K562 (cell line): Measurements from ENCODE around the gene TTL. TPM values are rescaled to one million over a fixed set of nuclear protein-coding genes. Genes with fewer than 3 reads are reported as not detected.

Experiments used
- ATAC-seq: fragments of 200-7000 bp; cut with Tn5 transposase; 3 replicates; pipeline ENCODE4 v1.9.1; 2020; ENCODE audit warnings: moderate library complexity
- BruUV-seq: library from RNA; stranded (reverse); fragments of 400-500 nt; replicated peaks from 2 replicates; lab custom pipeline; 2021; lab: Mats Ljungman, UMichigan
- CTCF ChIA-PET: fragments of 300-600 bp; formaldehyde crosslinking; extraction: SDS; loops from one replicate; lab custom pipeline; 2021; ENCODE audit warnings: low intra/inter-chr PET ratio; lab: Yijun Ruan, JAX
- POLR2A ChIA-PET: fragments of 300-600, 350-650 bp; sonication (Branson Sonifier 250); formaldehyde crosslinking; extraction: SDS; loops from one replicate; lab custom pipeline; 2021; ENCODE audit warnings: antibody characterized with exemption, inconsistent platforms; lab: Yijun Ruan, JAX
- DNase-seq, 4 experiments: peaks; one replicate each; pipeline versions ENCODE4 v3.0.0 to v3.0.0-alpha.2; 2011 to 2018; ENCODE audit warnings: low spot score in 3 of 4, mixed read lengths in 3 of 4; ENCODE audit errors: extremely low read depth in 1 of 4
- FAIRE-seq: peaks from 2 replicates; lab custom pipeline; 2011; peaks lifted over from hg19 to GRCh38; lab: Jason Lieb, UNC
- H2AFZ ChIP-seq: 2 replicates; pipeline ENCODE4 v1.6.0; 2011; ENCODE audit warnings: low read depth, low read length, control low read depth, inconsistent platforms
- H3K27ac ChIP-seq: fragments of 200-600 bp; 3 replicates; pipeline ENCODE4 v1.8.0; 2011; ENCODE audit warnings: low read depth, mild to moderate bottlenecking, control low read depth, inconsistent platforms, low read length, moderate library complexity, mixed read lengths; ENCODE audit errors: extremely low read depth
- H3K27me3 ChIP-seq, 2 experiments: fragments of 300-600 bp in 1 of 2; 2 replicates in 1 of 2; 3 replicates in 1 of 2; pipeline versions ENCODE4 v1.6.0 to v1.8.0; 2011; ENCODE audit warnings: inconsistent platforms in 2 of 2, low read length in 2 of 2, mild to moderate bottlenecking in 1 of 2, mixed read lengths in 1 of 2, moderate library complexity in 1 of 2; ENCODE audit not compliant: control insufficient read depth in 2 of 2, insufficient read depth in 2 of 2
- H3K36me3 ChIP-seq: fragments of 300-600 bp; 3 replicates; pipeline ENCODE4 v1.8.0; 2011; ENCODE audit warnings: mild to moderate bottlenecking, low read length, inconsistent platforms; ENCODE audit not compliant: control insufficient read depth, insufficient read depth
- H3K4me1 ChIP-seq, 2 experiments: fragments of 200-600 bp in 1 of 2; replicated peaks in 1 of 2; 2 replicates in 1 of 2; 3 replicates in 1 of 2; pipeline versions ENCODE4 v1.5.1 to v1.8.0; 2011; ENCODE audit warnings: inconsistent platforms in 2 of 2, low read length in 2 of 2, mild to moderate bottlenecking in 1 of 2, mixed read lengths in 1 of 2, moderate library complexity in 1 of 2; ENCODE audit not compliant: control insufficient read depth in 2 of 2, insufficient read depth in 2 of 2
- H3K4me2 ChIP-seq: 2 replicates; pipeline ENCODE4 v1.6.1; 2011; ENCODE audit warnings: low read length, control low read depth, inconsistent platforms, mixed read lengths; ENCODE audit not compliant: insufficient read depth
- H3K4me3 ChIP-seq: fragments of 200-600 bp; sonication (generic), shearing (Covaris generic); 2 replicates; pipeline ENCODE4 v1.5.1; 2016; ENCODE audit warnings: control low read depth, inconsistent platforms
- H3K79me2 ChIP-seq: fragments of 200-600 bp; 3 replicates; pipeline ENCODE4 v1.8.0; 2011; ENCODE audit warnings: low read length, inconsistent platforms; ENCODE audit not compliant: control insufficient read depth, insufficient read depth
- H3K9ac ChIP-seq, 2 experiments: 2 replicates each; pipeline versions ENCODE4 v1.6.0 to v1.6.1; 2011; ENCODE audit warnings: low read depth in 2 of 2, low read length in 2 of 2, control low read depth in 1 of 2, inconsistent platforms in 1 of 2, mild to moderate bottlenecking in 1 of 2, mixed read lengths in 1 of 2; ENCODE audit not compliant: insufficient read depth in 1 of 2
- H3K9me1 ChIP-seq: one replicate; pipeline ENCODE4 v1.6.0; 2011; ENCODE audit warnings: inconsistent platforms, mild to moderate bottlenecking, low read length, moderate library complexity; ENCODE audit not compliant: control insufficient read depth, insufficient read depth
- H3K9me3 ChIP-seq: replicated peaks from 2 replicates; pipeline ENCODE4 v1.5.1; 2011; ENCODE audit warnings: low read depth, low read length, inconsistent platforms; ENCODE audit not compliant: control insufficient read depth, insufficient read depth
- H4K20me1 ChIP-seq: replicated peaks from 2 replicates; pipeline ENCODE4 v1.6.1; 2011; ENCODE audit warnings: low read length, inconsistent platforms, mixed read lengths; ENCODE audit not compliant: control insufficient read depth, insufficient read depth
- HNRNPK ChIP-seq: fragments of 200-400 bp; formaldehyde crosslinking; IDR thresholded peaks from one replicate; pipeline ENCODE4 v1.6.1; 2018; ENCODE audit warnings: mild to moderate bottlenecking, low read depth, low read length; ENCODE audit not compliant: poor library complexity, severe bottlenecking
- JUN ChIP-seq, 2 experiments: sonication (generic) in 1 of 2; formaldehyde crosslinking in 1 of 2; IDR thresholded peaks; 2 replicates each; pipeline versions ENCODE4 v1.6.1 to v1.8.0; 2012 to 2022; ENCODE audit warnings: borderline replicate concordance in 2 of 2, mild to moderate bottlenecking in 2 of 2, improper control_type of control experiment in 1 of 2, low read depth in 1 of 2, low read length in 1 of 2, missing genetic modification reagents in 1 of 2
- SMC3 ChIP-seq: conservative IDR thresholded peaks from 2 replicates; pipeline ENCODE4 v1.6.1; 2011; ENCODE audit warnings: low read depth, low read length, improper control_type of control experiment; ENCODE audit not compliant: insufficient read depth
- TAF15 ChIP-seq: fragments of 200-400 bp; formaldehyde crosslinking; IDR thresholded peaks from 2 replicates; pipeline ENCODE4 v1.6.1; 2017; ENCODE audit warnings: mild to moderate bottlenecking, low read depth, low read length, moderate library complexity
- TSHZ1 ChIP-seq: fragments of 250-450 bp; sonication (Bioruptor Pico); IDR thresholded peaks from 2 replicates; pipeline ENCODE4 v1.4.0; 2020; ENCODE audit warnings: mild to moderate bottlenecking, moderate library complexity
- ZNF121 ChIP-seq: sonication (generic); formaldehyde crosslinking; conservative IDR thresholded peaks from 2 replicates; pipeline ENCODE4 v1.8.0; 2022; ENCODE audit warnings: missing genetic modification reagents
- WGBS: fragments of 100-300 bp; shearing (Covaris generic); methylation state at CpG from one replicate; pipeline ENCODE4 v1.1.6; 2016; ENCODE audit warnings: low coverage, mixed read lengths; ENCODE audit not compliant: insufficient coverage; ENCODE audit errors: missing lambda C conversion rate; 5-methylcytosine and 5-hydroxymethylcytosine counted together
- in situ Hi-C: fragments of 300-500 bp; cut with MboI; formaldehyde crosslinking; loops from 4 replicates; pipeline ENCODE4 v1.15.0; 2018; ENCODE audit warnings: inconsistent platforms, mixed read lengths
- intact Hi-C: fragments of 100-400 bp; cut with micrococcal nuclease; formaldehyde crosslinking; loops from 2 replicates; pipeline ENCODE4 v1.14.2; 2022
- polyA plus RNA-seq, 8 experiments: library from polyadenylated mRNA; depleted of rRNA in 4 of 8; stranded (reverse) in 5 of 8; unstranded in 3 of 8; fragments of >200 nt; fragmentation: Nextera tagmentation in 2 of 8; fragmentation: Illumina TruSeq in 1 of 8; extraction: Ambion mirVana in 2 of 8; extraction: Trizol in 1 of 8; gene quantifications; 2 replicates each; pipeline versions ENCODE4 v1.2.1 to v1.2.3, GENCODE V29; 2011 to 2014; ENCODE audit warnings: inconsistent platforms in 1 of 8, missing spikeins in 1 of 8
- total RNA-seq, 7 experiments: library from RNA; depleted of rRNA in 6 of 7; stranded (reverse); fragments of >200 nt in 6 of 7; fragmentation: Illumina TruSeq in 2 of 7; extraction: Trizol in 2 of 7; gene quantifications; 2 replicates each; pipeline versions ENCODE4 v1.2.1 to v1.2.3, GENCODE V29; 2011 to 2021; ENCODE audit warnings: low replicate concordance in 1 of 7
- TF ChIP-seq, protein P1 (sequence below): sonication (generic); formaldehyde crosslinking; IDR thresholded peaks from 2 replicates; pipeline ENCODE4 v1.8.0; 2022; ENCODE audit warnings: mild to moderate bottlenecking, low read depth, missing genetic modification reagents

Gene TTL
- total and polyA plus RNA-seq, 9 of the 15 experiments (the other 6 are each of a cell fraction or from before 2014, with no cell fraction given), result 9.4 to 54.4 (median 34.9) TPM

- WGBS, result 71% methylated on average over 7 of the region's 7 CpGs
- H3K9me3 ChIP-seq, result no peaks in the 10 kb centered on the region
- no peak overlapping the region for H3K4me3 ChIP-seq
- ChIA-PET POLR2A (interaction anchor here (0.5 kb wide), 1 partner anchor 379 kb away, joined by 3 read pairs; no protein-coding TSS in a partner anchor), CTCF (interaction anchor here (0.5 kb wide), 1 partner anchor 362 kb away, joined by 3 read pairs; no protein-coding TSS in a partner anchor)
- no peaks in the 10 kb centered on the region for H3K27me3 ChIP-seq
- peaks cover 21% of the 10 kb centered on the region; the same call in 2 of the 3 replicates for H3K36me3 ChIP-seq
- TF ChIP-seq HNRNPK, result no peak
- TF ChIP-seq ZNF121 (CRISPR knock-in tag), result peak; percentile 61
- no TSS peak for BruUV-seq
- intact Hi-C loops, result loop anchor here (5.0 kb wide), 3 partner anchors 38 to 693 kb away; partner anchors contain the start of genes POLR1B and ZC3H6
- no peak overlapping the region for H3K9ac ChIP-seq
- DNase-seq, result no peak
- peaks cover 7 to 12% of the 10 kb centered on the region in 2 experiments; a peak in 4 of 5 replicates for H3K4me1 ChIP-seq
- FAIRE-seq, result no peak
- H3K4me2 ChIP-seq, result no peak overlapping the region
- H3K27ac ChIP-seq, result no peak overlapping the region
- no peaks in the 10 kb centered on the region for H3K9me1 ChIP-seq
- H2AFZ ChIP-seq, result no peak overlapping the region
- H3K79me2 ChIP-seq, result peaks cover 12% of the 10 kb centered on the region
- in situ Hi-C loops, result loop anchor here (10.0 kb wide), 2 partner anchors 455 to 675 kb away; no protein-coding TSS in a partner anchor
- ATAC-seq, result no peak
- no peaks in the 10 kb centered on the region for H4K20me1 ChIP-seq
These were observed 98.1 kb downstream of the TTL start for GRCh38 chr2:112580084-112580483.

DNA sequence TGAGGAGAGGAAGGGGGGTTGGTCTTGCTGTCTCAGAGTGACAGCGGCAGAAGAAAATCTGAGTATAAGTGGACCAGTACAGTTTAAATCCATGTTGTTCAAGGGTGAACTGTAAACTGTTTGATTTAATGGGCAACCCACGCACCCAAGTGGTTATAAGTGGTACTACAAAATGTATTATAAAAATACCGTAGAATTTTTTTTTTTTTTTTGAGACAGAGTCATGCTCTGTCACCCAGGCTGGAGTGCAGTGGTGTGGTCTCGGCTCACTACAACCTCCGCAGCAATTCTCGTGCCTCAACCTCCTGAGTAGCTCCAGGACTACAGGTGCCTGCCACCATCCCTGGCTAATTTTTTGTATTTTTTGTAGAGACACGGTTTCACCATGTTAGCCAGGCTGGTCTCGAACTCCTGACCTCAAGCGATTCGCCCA is 100.4 kb downstream of the TTL start:
- Histone ChIP-seq H2AFZ (peak overlapping the region; percentile 40), H3K79me2 (peaks cover 24% of the 10 kb centered on the region), H3K9me1 (no peaks in the 10 kb centered on the region), H3K9ac (peak overlapping the region in 1 of 2 experiments; percentile 46; a peak in 1 of 4 replicates), H3K27ac (peak overlapping the region; percentile 56; the same call in 2 of the 3 replicates), H3K9me3 (no peaks in the 10 kb centered on the region), H3K4me3 (no peak overlapping the region), H3K27me3 (no peaks in the 10 kb centered on the region), H3K4me1 (peaks cover 16 to 19% of the 10 kb centered on the region in 2 experiments; a peak in 4 of 5 replicates), H3K4me2 (no peak overlapping the region), H4K20me1 (no peaks in the 10 kb centered on the region), H3K36me3 (peaks cover 13% of the 10 kb centered on the region; the same call in 1 of the 3 replicates)
- ChIA-PET POLR2A (interaction anchor here (0.9 to 1.6 kb wide), 2 partner anchors 94 to 103 kb away, joined by 4 read pairs; no protein-coding TSS in a partner anchor), CTCF (interaction anchor here (0.6 to 3.1 kb wide), 6 partner anchors 40 to 533 kb away, joined by 3 to 24 read pairs (median 8); partner anchors contain the start of genes POLR1B and TTL)
- ATAC-seq (peak; percentile 30), FAIRE-seq (peak; percentile 67), DNase-seq (peak; percentile 19 to 72 (median 32))
- BruUV-seq, result no TSS peak
- WGBS, result 32% methylated on average over 10 of the region's 10 CpGs
- intact Hi-C loops, result loop anchor here (1.0 to 5.0 kb wide), 5 partner anchors 40 to 695 kb away; partner anchors contain the start of genes POLR1B and ZC3H6
- in situ Hi-C loops, result loop anchor here (10.0 kb wide), 2 partner anchors 458 to 678 kb away; no protein-coding TSS in a partner anchor
- TF ChIP-seq TSHZ1 (CRISPR knock-in tag) (no peak), JUN (IDR thresholded peaks at IDR 0.05; ENCODE audit: borderline replicate concordance, low read depth, low read length) (no peak), JUN (CRISPR knock-in tag; IDR thresholded peaks at IDR 0.05; ENCODE audit: borderline replicate concordance) (no peak), TAF15 (no peak), SMC3 (peak; percentile 36; the same call in 1 of the 2 replicates)
- TF ChIP-seq, protein P1, sequence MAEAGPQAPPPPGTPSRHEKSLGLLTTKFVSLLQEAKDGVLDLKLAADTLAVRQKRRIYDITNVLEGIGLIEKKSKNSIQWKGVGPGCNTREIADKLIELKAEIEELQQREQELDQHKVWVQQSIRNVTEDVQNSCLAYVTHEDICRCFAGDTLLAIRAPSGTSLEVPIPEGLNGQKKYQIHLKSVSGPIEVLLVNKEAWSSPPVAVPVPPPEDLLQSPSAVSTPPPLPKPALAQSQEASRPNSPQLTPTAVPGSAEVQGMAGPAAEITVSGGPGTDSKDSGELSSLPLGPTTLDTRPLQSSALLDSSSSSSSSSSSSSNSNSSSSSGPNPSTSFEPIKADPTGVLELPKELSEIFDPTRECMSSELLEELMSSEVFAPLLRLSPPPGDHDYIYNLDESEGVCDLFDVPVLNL, result no peak
